ENCODE data around the gene SH3TC2.

SH3TC2 gene

GRCh38 chr5:149030838-149031397 lies 31.9 kb downstream of the SH3TC2 start:
- no peak for TF ChIP-seq CTCF (conservative IDR thresholded peaks at IDR 0.05; ENCODE audit: low read length)
- no peak overlapping the region for H3K4me3 ChIP-seq (ENCODE audit: low read length)
- DNase-seq (ENCODE audit: low read depth) = no peak

GRCh38 chr5:149030392-149030791 lies 32.5 kb downstream of the SH3TC2 start:
- DNase-seq (ENCODE audit: low read depth) = peak; percentile 50
- no peak overlapping the region for H3K4me3 ChIP-seq (ENCODE audit: low read length)
- no peak for TF ChIP-seq CTCF (conservative IDR thresholded peaks at IDR 0.05; ENCODE audit: low read length)

GRCh38 chr5:149028984-149029383 lies 33.9 kb downstream of the SH3TC2 start:
- no peak overlapping the region for H3K4me3 ChIP-seq (ENCODE audit: low read length)
- TF ChIP-seq CTCF (conservative IDR thresholded peaks at IDR 0.05; ENCODE audit: low read length) = no peak
- DNase-seq (ENCODE audit: low read depth) = no peak

GRCh38 chr5:149028161-149028560 lies 34.7 kb downstream of the SH3TC2 start:
- DNase-seq (ENCODE audit: low read depth) = no peak
- TF ChIP-seq CTCF (conservative IDR thresholded peaks at IDR 0.05; ENCODE audit: low read length) = no peak
- no peak overlapping the region for H3K4me3 ChIP-seq (ENCODE audit: low read length)

- TF ChIP-seq CTCF (conservative IDR thresholded peaks at IDR 0.05; ENCODE audit: low read length) = no peak
- DNase-seq (ENCODE audit: low read depth) = no peak
- H3K4me3 ChIP-seq (ENCODE audit: low read length) = no peak overlapping the region
Measured at GRCh38 chr5:149027636-149028035, 35.2 kb downstream of the SH3TC2 start.

GRCh38 chr5:149024943-149025342 lies 37.9 kb downstream of the SH3TC2 start:
- DNase-seq (ENCODE audit: low read depth) = no peak
- TF ChIP-seq CTCF (conservative IDR thresholded peaks at IDR 0.05; ENCODE audit: low read length) = no peak
- H3K4me3 ChIP-seq (ENCODE audit: low read length) = no peak overlapping the region

GRCh38 chr5:149024477-149024876 lies 38.4 kb downstream of the SH3TC2 start:
- peak; percentile 31 for DNase-seq (ENCODE audit: low read depth)
- no peak for TF ChIP-seq CTCF (conservative IDR thresholded peaks at IDR 0.05; ENCODE audit: low read length)
- no peak overlapping the region for H3K4me3 ChIP-seq (ENCODE audit: low read length)

Measured in AG10803 (cell line).